NOMO-1 (cell line): ENCODE results near the gene ZBTB49.

Experiments
- DNase-seq, 2 experiments: peaks; one replicate each; lab custom pipeline; 2025; ENCODE audit not compliant: unreplicated experiment in 2 of 2; lab: John Stamatoyannopoulos, UW

The ZBTB49 gene

GRCh38 chr4:4355302-4355701, 65.3 kb downstream of the ZBTB49 start:
- no peak for DNase-seq

GRCh38 chr4:4356106-4357041, 66.3 kb downstream of the ZBTB49 start:
- no peak for DNase-seq

GRCh38 chr4:4358093-4358854, 68.2 kb downstream of the ZBTB49 start:
- DNase-seq = no peak

GRCh38 chr4:4361883-4362282, 71.8 kb downstream of the ZBTB49 start:
- no peak for DNase-seq

- DNase-seq = no peak
These were observed 73.1 kb downstream of the ZBTB49 start for GRCh38 chr4:4362991-4363697.

- DNase-seq = no peak
These were observed 74.0 kb downstream of the ZBTB49 start for GRCh38 chr4:4364061-4364460.

GRCh38 chr4:4364486-4365208, 74.6 kb downstream of the ZBTB49 start:
- no peak for DNase-seq

GRCh38 chr4:4368809-4369580, 78.9 kb downstream of the ZBTB49 start:
- no peak for DNase-seq
